HG03342 (cell line): ENCODE data around the gene U2AF1.
A peak's percentile ranks its signal among the peaks of the same experiment; 100 is the strongest.
"Not testable (repeated sequence)": the region's sequence is repeated elsewhere in the genome, so short reads cannot be mapped to it uniquely, and the experiment has no call there.

Experiments
- ATAC-seq: cut with Tn5 transposase; IDR thresholded peaks from one replicate; pipeline ENCODE4 v1.9.1; 2021; ENCODE audit warnings: mild to moderate bottlenecking, moderate library complexity; ENCODE audit not compliant: unreplicated experiment

U2AF1 gene, protein sequence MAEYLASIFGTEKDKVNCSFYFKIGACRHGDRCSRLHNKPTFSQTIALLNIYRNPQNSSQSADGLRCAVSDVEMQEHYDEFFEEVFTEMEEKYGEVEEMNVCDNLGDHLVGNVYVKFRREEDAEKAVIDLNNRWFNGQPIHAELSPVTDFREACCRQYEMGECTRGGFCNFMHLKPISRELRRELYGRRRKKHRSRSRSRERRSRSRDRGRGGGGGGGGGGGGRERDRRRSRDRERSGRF

DNA sequence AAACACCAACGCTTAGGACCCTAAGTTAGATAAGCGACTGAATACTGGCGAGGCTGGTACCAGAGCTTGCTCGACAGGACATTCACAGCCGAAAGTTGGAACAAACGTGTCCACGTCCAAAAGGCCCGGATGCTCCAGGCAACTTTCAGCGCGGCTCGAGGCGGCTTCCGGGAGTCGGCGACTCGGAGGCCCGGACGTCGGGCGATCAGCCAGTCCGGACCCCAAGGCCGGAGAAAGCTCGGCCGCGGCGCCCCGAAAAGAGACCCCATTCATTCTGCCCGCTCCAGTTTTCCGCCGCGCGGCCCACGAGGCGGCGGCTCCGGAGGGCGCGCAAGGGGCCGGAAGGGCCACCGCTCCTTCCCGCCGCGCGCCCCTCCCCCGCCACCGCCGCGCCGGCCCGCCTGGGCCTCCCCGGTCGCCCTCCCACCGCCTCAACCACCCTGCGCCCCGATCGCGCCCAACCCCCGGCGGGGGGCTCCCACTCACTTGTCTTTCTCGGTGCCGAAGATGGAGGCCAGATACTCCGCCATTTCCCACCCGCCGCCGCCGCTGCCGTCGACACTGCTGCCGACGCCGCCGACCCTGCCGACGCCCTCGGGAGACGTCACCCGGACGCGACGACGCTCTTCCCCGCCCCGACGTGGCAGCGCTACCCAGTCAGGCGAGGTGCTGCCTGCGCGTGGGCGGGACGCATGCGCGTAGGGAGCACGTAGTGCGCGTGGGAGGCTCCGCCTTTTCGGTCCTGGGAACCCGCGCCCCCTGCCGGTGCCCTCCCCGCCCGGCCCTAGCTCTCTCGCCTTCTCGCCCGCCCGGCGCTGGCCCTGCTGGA is at the start of gene U2AF1:
Gene U2AF1 (minus strand): TSS at position 606 of the 829 bp plus-strand sequence. CDS start 76 bp downstream, at position 530.
- ATAC-seq, result peak; percentile 71

DNA sequence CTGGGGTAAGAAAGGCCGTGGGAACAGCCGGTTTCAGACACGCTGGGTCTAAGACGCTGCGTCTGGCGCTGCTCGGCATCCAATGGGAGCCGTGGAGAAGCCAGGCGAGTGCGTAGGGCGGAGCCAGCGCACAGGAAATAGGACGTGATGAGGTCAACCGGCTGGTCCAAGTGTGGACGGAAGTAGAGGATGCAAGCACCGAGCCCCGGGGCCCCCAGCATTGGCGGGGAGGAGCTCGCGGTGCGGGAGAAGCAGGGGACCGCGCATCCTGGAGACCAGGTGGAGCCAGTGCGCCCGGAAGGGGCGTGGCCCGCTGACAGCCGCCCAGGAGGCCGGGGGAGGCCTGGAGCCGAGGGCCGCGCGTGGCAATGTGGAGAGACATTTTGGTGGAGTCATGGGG is 46.2 kb upstream of the U2AF1 start:
- not testable (repeated sequence) for ATAC-seq

DNA sequence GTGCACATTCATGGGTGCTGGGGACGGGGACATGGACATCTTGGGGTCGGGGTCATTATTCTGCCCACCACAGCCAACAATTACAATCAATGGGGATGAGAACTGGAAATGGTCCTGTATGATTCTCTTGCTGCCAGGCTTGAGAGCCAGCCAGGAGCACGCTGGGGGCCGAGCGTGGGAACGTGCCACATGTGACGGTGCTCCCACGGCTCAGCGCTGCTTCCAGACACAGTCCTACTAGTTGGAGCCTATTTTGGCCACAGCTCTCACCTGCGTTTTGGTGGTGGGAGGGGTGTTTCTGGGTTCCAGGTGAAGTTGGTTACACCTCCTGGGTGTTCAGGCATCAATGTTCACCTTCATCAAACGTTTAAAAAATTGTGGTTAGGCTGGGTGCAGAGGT is 42.0 kb upstream of the U2AF1 start:
- ATAC-seq, result not testable (repeated sequence)

DNA sequence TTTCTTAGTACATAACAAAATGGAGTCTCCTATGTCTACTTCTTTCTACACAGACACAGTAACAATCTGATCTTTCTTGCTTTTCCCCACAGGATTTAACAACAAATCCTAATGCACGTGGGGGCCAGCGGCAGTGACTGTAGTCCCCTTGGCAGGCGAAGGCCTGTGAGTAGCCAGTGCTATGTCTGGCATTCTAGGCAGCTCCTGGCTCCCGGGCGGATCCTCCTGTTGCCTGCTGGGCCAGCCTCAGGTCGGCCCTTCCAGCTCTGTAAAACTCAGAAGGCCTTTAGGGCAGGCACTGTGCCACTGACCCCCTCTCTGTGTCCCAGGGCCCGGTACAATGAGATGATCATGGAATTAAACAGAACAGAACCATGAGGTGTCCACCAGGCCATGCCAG is 40.6 kb upstream of the U2AF1 start:
- ATAC-seq, result not testable (repeated sequence)

DNA sequence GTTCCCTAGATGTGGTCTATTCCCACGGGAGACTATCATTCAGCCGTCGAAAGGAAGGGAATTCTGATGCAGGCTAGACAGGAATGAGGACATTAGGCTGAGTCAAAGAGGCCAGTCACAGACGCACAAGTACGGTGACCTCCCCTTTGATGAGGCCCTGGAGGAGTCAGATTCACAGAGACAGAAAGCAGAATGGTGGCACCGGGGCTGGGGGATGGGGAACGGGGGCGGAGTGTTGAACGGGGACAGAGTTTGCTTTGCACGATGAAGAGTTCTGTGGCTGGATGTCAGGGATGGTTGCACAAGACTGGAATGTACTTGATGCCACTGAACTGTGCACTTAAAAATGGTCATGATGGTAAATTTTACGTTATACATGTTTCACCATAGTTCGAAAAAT is 39.3 kb upstream of the U2AF1 start:
- ATAC-seq, result not testable (repeated sequence)

DNA sequence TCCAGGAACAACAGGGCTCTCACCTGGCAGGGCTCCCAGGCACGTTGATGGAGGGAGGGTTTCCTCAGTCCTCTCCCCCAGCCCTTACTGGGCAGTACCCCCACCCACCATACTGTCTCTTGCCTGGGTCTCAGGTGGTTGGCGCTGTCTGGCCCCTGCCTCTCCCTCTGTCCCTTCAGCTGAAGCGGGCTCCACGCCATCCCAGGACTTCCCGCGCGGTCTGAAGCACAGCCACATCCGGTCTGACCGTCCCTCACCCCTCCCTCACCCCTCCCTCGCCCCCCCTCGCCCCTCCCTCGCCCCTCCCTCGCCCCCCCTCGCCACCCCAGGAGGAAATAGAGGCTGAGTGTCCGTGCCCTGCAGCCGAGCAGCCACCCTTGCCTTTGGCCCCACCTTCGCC is 34.0 kb upstream of the U2AF1 start:
- not testable (repeated sequence) for ATAC-seq

DNA sequence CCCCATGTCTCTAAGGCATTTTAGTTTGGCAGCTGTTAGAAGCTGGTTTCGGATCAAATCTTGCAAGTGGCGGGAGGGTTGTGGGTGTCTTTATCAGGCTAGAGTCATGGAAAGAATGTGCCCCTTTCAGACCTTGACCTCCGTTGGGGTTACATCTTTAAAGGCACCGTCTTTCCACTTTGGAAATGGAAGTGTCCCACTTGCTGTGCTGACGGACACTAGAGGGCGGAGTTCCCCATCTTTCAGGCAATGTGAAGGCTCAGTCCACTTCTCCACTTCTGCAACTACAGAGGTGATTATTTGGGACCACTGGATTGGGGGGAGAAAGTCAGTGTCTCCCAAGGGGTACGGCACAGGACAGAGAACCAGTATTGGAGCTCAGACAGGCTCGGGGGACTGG is 31.6 kb upstream of the U2AF1 start:
- ATAC-seq, result not testable (repeated sequence)

DNA sequence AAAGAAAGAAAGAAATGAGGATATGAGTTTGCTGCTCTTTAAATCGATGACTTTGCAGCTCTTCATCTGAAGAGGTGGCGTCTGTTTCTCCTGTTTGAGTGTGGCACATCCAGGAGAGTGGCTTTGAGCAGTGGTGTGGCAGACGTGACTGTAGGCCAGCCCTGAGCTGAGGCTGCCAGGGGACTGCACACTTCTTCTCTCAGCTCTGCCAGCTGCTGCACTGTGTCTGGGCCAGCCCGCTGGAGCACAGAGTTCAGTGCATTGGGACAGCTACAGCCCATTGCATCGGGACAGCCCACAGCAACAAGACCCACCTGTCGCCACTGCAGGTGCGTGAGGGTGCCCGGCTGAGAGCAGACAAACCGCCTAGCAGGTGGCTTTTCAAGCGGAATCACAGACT is 27.1 kb upstream of the U2AF1 start:
- ATAC-seq, result not testable (repeated sequence)

DNA sequence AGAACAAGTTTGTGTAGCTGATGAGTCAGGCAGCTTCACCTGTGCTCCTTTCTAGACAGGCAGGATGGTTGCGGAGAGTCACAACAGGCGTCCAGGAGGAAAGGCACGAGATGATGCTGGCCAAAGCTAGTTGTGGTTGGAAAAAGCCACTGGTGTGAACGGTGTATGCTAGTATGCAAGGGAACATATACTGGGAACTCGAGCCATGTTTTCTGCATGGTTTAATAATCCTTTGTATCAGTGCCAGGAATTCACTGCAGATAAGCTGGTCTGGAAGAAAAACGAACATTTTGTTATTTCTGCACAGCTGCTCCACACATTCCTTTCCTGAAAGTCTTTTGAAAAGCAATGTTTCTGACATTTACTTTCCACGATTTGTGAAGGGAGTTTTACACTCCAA is 22.7 kb upstream of the U2AF1 start:
- not testable (repeated sequence) for ATAC-seq

DNA sequence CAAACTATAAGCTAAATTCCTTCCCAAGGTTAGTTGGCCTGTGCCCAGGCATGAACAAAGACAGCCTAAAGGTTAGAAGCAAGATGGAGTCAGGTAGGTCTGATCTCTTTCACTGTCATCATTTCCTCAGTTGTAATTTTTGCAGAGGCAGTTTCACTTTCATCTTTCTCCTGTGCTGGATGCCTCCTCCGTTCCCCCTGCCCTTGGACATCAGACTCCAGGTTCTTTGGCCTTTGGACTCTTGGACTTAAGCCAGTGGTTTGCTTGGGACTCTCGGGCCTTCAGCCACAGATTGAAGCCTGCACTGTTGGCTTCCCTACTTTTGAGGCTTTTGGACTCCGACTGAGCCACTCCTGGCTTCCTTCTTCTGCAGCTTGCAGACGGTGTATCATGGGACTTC is 8.6 kb upstream of the U2AF1 start:
- ATAC-seq, result not testable (repeated sequence)

DNA sequence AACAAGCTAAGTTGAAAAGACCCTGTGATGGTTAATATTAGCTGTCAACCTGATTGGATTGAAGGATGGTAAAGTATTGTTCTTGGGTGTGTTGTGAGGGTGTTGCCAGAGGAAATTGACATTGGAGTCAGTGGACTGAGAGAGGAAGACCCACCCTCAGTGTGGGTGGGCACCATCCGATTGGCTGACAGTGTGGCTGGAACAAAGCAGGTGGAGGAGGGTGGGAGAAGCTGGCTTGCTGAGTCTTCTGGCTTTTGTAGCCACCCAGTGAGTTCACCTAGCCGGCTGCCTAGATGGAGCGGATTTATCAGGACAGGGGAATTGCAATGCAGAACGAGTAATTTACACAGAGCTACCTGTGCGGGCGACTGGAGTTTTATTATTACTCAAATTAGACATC is 7.1 kb upstream of the U2AF1 start:
- ATAC-seq, result not testable (repeated sequence)

DNA sequence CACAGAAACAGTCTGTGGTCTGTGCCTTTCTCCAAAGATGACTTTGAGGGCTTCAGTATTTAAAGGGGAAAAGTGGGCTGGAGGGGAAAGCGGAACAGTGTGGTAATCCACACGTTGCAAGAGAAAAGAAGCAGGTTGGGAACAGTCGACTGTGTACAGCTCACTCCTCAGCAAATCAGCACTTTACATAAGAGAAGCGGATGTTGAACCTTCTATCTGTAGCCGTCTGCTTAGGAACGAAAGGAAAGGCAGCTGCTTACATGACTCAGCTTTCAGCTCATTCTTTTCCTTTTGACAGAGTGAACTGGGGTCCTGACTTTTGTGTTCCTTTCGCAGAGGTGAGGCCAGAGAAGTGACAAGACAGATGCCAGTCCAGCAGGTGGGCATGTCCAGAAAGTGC is 1.6 kb upstream of the U2AF1 start:
- ATAC-seq, result not testable (repeated sequence)

DNA sequence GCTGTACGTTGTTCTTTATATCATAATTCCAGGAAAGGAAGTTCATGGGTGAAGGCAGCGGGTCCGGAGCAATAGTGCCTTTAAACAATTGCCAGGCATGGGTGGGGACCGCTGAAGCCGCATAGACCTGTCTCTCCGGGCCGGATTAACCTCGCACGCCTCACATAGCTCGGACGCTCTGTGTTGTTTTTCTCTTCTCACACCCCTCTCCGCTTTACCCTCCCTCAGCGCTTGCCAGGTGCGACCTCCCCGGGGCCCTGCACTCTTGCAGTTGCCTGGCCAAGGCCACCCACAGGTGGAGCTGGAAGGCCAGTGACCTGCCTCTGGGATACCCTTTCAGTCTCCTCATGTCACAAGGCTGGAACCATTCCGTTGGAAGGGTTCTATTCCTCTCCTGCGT is 807 bp upstream of the U2AF1 start:
- not testable (repeated sequence) for ATAC-seq

DNA sequence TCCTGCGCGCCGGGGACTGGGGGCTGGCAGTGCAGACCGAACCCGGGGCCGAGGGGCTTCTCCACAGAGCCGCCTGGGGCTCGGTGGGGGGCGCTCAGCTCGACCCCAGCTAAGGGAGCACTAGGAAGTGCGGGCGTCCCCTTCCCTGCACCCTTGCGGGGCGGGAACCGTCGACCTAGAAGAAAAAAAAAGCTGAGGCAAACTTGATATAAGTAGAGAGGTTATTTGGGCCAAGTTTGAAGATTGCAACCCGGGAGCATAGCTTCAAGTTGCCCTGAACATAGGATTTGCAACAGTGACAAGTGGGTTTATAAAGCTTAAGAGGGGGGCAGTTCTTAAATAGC is 396 bp upstream of the U2AF1 start:
- peak; percentile 21 for ATAC-seq

DNA sequence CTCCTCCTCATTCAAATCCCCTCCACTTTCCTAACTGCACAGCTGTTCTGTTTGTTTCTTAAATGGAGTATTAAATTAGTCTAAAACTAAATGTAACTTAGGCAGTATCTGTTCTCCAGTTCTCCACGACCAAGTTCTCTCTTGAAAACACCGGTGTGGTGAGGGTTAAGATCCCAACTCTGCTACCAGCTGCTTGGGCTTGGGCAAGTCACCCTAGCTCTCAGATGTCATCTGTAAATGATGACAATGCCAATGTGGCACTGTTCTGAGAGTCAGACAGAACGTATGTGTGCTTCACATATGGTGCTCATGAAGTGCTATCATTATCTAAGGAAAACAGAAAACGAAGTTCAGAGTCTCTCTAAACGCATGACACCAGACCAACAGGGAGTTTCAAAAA is 2.7 kb downstream of the U2AF1 start:
- not testable (repeated sequence) for ATAC-seq

DNA sequence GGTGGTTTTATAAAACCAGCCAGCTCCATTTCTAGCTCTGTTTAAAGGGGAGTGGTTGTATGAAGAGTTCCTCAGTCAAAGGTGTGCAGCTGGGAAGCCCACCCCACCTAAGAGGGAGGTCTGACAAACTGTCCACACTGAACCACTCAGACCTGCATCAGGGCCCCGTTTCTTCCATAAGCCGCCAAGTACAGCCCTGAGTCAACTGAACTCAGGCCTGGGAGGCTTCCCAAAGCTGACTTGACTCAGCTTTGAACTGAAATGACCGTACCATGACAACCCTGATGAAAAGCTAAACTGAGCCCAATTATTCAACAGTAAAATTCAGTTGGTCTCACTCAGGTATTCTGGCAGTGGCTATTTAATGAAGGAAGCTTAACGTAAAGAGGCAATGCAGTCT is 5.1 kb downstream of the U2AF1 start:
- not testable (repeated sequence) for ATAC-seq

DNA sequence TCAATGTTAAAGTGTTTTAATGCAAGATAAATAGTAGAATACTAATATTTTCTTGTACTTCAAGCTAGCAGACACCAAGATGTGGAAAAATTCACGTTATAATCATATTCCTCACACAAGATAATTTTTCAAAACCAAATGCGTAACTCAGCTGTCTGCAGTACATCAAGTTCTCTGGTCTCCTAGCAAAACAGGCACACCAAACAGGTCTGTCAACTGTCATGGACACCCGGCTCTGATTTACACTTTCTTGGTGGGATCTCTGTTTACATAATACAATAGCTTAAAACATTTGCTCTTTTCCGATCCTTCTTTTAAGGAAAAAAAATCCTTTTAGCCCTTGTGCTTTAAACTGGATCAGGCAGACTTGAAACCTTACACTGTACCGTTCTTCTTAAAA is 5.7 kb downstream of the U2AF1 start:
- not testable (repeated sequence) for ATAC-seq

DNA sequence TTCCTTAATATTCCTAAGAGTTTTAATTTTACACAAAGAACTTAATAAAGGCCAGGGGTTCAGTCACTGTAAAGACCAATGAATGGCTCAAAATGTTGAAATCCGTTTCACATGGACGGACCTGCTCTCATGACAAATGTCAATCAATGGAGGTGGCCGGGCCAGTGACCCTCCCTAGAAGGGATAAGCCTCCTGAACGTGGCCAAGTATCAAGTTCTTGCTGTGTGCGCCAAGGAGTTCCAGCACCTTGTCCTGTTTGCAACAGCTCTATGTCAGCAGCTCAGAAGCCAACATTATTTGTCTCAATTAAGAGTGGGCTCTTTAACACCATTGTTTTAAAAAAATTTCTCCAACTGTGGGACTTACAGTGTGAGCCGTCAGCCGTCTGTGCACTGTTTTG is 6.4 kb downstream of the U2AF1 start:
- ATAC-seq, result not testable (repeated sequence)

DNA sequence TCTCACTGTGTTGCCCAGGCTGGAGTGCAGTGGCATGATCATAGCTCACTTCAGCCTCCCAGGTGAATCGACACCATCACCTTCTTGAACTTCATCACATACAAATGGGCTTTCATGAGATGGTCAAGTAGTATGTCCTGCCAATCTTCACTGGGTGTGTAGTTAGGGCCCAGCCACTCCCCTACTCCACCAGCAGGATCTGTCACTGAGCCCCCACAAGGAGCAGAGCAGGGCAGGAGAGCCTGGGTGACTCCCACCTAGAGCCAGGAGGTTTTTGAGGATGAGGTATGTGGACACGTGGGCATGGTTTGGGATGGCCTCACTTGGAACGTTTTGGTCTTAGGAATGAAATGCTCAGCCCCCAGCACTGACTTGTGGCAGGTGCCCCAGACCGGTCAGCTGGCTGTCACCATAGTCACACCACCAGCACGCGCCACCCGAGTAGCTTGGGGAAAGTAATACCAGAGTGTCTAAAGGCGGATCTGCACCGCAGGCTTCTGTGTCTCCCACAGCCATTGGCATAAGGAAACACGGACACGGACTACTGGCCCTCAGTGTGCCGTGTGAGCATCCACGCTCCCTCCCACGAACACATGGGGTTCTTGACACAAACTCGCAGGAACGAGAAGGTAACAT is 15.3 kb downstream of the U2AF1 start:
- not testable (repeated sequence) for ATAC-seq

DNA sequence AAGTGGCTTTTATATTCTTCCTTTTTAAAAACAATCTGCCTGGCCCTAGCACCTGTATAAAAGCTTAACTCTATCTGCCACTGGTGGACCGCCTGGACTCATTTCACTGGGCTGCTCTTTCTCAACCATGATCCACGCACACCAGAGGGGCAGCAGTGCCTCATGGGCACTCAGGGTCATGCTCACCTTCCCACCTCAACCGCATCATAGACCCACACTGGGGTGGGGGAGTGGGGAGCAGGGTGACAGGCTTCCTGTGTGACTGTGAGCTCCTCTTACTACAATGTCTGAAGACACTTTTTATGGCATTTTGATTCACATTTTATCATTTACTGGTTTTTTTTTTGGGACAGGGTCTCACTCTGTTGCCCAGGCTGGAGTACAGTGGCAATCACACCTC is 16.4 kb downstream of the U2AF1 start:
- not testable (repeated sequence) for ATAC-seq

DNA sequence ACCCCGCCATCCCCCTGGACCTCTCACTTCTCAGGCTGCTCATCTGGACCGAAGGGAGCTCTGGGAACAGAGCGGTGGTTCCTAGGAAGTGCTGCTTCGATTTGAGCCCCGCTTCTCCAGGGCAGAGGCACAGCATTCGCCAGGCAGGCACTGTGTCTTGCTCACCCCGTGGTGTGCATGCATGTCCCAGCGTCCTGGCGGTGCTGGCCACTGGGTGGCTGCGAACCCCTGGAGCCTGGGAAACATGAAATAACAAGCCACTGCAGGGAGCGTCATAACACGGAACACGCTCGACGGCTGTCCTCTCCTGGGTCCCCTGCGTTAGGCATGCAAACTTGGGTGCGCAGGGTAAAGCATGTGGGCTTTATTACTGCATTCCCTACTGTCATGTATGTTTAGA is 17.9 kb downstream of the U2AF1 start:
- not testable (repeated sequence) for ATAC-seq
